Activated T-helper 1 cell treated with anti-CD3 and anti-CD28 coated beads, Interleukin-12 subunit alpha, Interleukin-12 subunit beta, Interleukin-2, Interleukin-4 antibody, amounts not matched to agents 30 ng/mL and 10 ng/mL and 1 ng/mL, durations not matched to agents 14 hours and 24 hours and 36 hours (primary cell): ENCODE measurements around the gene CDK6. TPM values are rescaled to one million over a fixed set of nuclear protein-coding genes. Genes with fewer than 3 reads are reported as not detected.

ENCODE experiments used
- DNase-seq: peaks from one replicate; pipeline ENCODE4 v3.0.0; 2021; ENCODE audit warnings: low spot score
- H3K27ac Mint-ChIP-seq: one replicate; pipeline ENCODE4 v1.8.0; 2021; ENCODE audit warnings: mild to moderate bottlenecking, mixed read lengths
- H3K27me3 Mint-ChIP-seq: one replicate; pipeline ENCODE4 v1.8.0; 2022; ENCODE audit warnings: mild to moderate bottlenecking, moderate library complexity, mixed read lengths; ENCODE audit not compliant: insufficient read depth
- H3K36me3 Mint-ChIP-seq: one replicate; pipeline ENCODE4 v1.8.0; 2021; ENCODE audit warnings: low read depth, mixed read lengths
- H3K4me1 Mint-ChIP-seq: one replicate; pipeline ENCODE4 v1.8.0; 2021; ENCODE audit warnings: low read depth, mixed read lengths
- H3K4me3 Mint-ChIP-seq: one replicate; pipeline ENCODE4 v1.8.0; 2021; ENCODE audit warnings: mild to moderate bottlenecking, moderate library complexity, mixed read lengths
- H3K9me3 Mint-ChIP-seq: one replicate; pipeline ENCODE4 v1.8.0; 2021; ENCODE audit warnings: mixed read lengths
- intact Hi-C: fragments of 100-400 bp; cut with micrococcal nuclease; formaldehyde crosslinking; loops from one replicate; pipeline ENCODE4 v1.15.1; 2024
- total RNA-seq: library from RNA; stranded (reverse); gene quantifications from 2 replicates; pipeline ENCODE4 v1.2.3, GENCODE V29; 2022

Gene CDK6
- total RNA-seq, 1 donor from 2014 or later, result 332 TPM

DNA sequence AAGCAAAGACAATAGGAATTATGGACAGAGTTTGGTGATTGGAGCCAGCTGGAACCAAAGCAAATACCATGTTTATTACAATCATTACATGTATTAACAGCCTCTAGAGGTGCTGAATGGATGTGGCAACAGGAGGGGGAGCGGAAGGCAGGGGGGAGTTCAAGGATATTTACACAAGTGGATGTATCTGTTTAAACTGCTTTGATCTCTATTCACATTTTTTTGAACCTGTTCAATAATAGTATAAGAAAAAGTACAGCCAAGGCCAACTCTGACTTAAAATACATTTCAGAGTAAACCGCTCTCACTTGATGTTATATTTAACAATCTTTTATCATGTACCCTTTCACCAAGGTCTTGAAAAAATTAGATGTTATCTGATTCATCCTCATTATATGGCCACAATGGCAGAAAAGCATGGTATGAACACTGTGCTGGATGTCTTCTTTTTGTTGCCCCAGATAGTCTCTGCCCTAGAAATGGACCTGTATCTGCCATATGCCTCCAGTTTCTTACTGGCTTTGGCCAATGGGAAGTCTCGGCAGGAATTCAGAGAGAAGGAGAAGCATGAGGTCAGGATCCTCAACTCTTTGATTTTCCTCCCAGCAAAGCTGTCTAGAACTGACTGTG is 158.0 kb downstream of the CDK6 start:
- Mint-ChIP-seq H3K36me3 (peaks cover 45% of the 10 kb centered on the region), H3K4me3 (no peak overlapping the region), H3K4me1 (peaks cover 57% of the 10 kb centered on the region), H3K27me3 (no peaks in the 10 kb centered on the region), H3K9me3 (peaks cover 6% of the 10 kb centered on the region), H3K27ac (peak overlapping the region; percentile 73)
- no peak for DNase-seq
- intact Hi-C loops, result loop anchor here (1.0 kb wide), 1 partner anchor 8 kb away; no protein-coding TSS in a partner anchor

DNA sequence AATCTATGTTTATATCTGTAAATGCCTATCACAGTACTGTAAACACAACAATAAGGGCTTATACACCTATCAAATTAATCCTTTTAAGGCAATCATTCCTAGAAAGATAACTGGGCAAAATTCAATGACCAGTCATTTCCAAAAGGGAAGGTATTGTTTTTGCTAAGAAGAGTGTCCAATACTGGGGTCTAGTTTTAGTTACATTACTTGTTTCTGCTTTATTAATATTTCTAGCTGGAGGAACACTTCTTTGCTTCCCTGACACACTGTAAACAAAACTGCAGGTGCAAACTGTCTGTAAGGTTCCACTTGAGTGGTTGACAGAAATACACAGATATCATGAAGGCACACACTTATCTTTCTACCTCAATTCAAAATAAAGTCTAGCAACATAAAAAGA is 162.0 kb downstream of the CDK6 start:
- Mint-ChIP-seq H3K4me1 (peaks cover 67% of the 10 kb centered on the region), H3K4me3 (no peak overlapping the region), H3K27ac (peak overlapping the region; percentile 45), H3K9me3 (peaks cover 8% of the 10 kb centered on the region), H3K36me3 (peaks cover 56% of the 10 kb centered on the region), H3K27me3 (no peaks in the 10 kb centered on the region)
- intact Hi-C loops, result loop anchor here (1.0 kb wide), 1 partner anchor 10 kb away; no protein-coding TSS in a partner anchor
- no peak for DNase-seq

DNA sequence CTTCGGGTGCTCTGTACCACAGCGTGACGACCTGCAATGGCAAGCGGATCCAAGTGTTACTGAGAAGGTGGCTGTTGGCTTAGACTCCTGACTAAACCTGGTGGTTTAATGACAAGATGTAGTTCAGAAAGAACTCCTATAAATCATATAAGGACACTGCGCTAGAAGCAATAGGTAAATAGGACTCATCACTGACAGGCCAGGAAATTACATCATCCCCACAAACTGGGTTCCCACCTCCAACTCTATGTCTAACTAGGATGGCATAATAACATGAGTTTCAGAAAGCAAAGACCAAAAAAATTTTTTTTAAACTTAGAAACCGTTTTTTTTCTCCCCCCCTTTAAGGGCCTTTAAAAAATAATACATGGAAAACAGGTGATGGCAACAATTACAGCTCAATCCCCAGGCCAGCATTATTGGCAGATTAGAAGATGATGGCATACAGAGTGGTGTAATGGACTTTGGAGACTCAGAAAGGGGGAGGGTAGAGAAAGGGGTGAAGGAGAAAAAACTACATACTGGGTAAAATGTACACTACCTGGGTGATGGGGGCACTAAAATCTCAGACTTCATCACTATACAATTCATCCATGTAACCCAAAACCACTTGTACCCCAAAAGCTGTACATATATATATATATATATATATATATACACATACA is 164.7 kb downstream of the CDK6 start:
- peak overlapping the region; percentile 84 for H3K27ac Mint-ChIP-seq
- DNase-seq, result no peak
- H3K36me3 Mint-ChIP-seq, result peaks cover 51% of the 10 kb centered on the region
- no peaks in the 10 kb centered on the region for H3K27me3 Mint-ChIP-seq
- peaks cover 8% of the 10 kb centered on the region for H3K9me3 Mint-ChIP-seq
- peaks cover 65% of the 10 kb centered on the region for H3K4me1 Mint-ChIP-seq
- intact Hi-C loops, result loop anchor here (1.0 kb wide), 1 partner anchor 12 kb away; no protein-coding TSS in a partner anchor
- H3K4me3 Mint-ChIP-seq, result peak overlapping the region; percentile 52

DNA sequence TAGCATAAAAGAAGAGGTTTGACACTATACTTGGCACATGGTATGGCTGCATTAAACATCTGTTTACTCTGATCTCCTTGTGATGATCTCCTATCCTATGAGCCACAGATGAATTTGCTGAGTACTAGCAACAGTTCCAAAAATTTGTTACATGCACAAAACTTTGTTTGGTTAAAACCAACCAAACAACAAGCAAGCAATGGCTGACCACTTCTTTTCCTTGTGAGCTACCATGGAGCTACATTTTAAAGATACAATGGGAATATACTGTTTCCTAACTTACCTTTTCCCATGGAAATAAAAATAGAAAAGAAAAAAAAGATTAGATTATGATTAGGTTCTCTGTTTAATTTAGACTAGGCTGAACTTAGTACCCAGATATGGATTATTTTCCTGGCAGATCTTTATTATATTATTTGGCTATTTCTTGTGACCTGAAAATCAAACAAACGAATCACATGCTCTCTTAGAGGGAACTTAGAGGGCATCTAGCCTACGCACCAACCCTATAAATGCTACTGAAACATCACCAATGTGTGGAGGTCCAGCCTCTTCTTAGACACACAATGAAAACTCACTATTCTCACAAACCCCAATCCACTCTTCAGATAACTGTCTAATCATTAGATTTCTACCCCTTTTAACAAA is 166.0 kb downstream of the CDK6 start:
- Mint-ChIP-seq H3K27ac (peak overlapping the region; percentile 84), H3K4me3 (peak overlapping the region; percentile 30), H3K4me1 (peaks cover 75% of the 10 kb centered on the region), H3K27me3 (no peaks in the 10 kb centered on the region), H3K36me3 (peaks cover 59% of the 10 kb centered on the region), H3K9me3 (peaks cover 8% of the 10 kb centered on the region)
- no peak for DNase-seq
- intact Hi-C loops, result loop anchor here (1.0 kb wide), 1 partner anchor 8 kb away; no protein-coding TSS in a partner anchor

DNA sequence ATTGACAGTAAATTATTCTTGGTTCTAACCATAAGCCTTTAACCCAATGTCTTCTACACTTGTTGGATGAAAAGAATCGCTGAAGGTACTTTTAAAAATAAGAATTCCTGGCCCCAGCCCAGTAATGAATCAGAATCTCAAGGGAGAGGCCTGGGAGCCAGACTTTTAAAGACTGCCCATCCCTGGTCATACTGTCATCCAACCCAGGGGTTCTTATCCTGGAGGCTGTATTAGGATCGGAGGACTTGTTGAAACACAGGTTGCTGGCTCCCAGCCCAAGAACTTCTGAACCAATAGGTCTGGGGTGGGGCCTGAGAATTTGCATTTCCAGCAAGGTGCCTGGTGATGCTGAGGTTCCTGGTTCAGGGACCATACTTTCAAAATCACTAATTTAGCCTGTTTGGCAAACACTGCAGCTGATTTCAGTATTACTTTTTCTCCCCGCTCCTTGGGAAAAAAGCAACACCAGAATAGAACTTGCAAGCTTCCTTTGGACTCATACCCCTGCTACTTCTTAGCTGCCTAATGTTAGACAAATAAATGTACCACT is 166.7 kb downstream of the CDK6 start:
- Mint-ChIP-seq H3K9me3 (peaks cover 8% of the 10 kb centered on the region), H3K27ac (peak overlapping the region; percentile 84), H3K4me3 (peak overlapping the region; percentile 24), H3K27me3 (no peaks in the 10 kb centered on the region), H3K4me1 (peaks cover 81% of the 10 kb centered on the region), H3K36me3 (peaks cover 64% of the 10 kb centered on the region)
- intact Hi-C loops, result loop anchor here (1.0 kb wide), 1 partner anchor 9 kb away; no protein-coding TSS in a partner anchor
- no peak for DNase-seq

DNA sequence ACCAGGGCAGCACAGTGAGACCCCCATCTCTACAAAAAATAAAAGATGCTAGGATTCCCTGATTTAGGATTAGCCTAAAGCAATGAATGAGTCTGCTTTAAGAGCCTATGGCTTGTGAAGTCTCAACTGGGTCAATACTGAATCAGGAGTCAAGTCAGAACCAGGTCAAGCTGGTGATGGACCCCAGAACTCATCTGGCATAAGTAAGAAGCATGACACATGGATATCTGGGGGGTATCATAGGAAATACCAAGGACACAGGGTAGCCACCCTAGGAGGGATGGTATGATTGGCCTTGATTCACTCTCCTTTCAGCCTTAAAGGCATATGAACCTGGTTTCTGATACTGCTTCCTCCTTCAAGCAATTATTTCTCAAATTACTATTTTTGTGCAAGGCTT is 167.8 kb downstream of the CDK6 start:
- peaks cover 63% of the 10 kb centered on the region for H3K36me3 Mint-ChIP-seq
- H3K27me3 Mint-ChIP-seq, result no peaks in the 10 kb centered on the region
- H3K4me3 Mint-ChIP-seq, result peak overlapping the region; percentile 15
- H3K4me1 Mint-ChIP-seq, result peaks cover 82% of the 10 kb centered on the region
- no peak for DNase-seq
- intact Hi-C loops, result no loop called here
- H3K9me3 Mint-ChIP-seq, result peaks cover 7% of the 10 kb centered on the region
- peak overlapping the region; percentile 76 for H3K27ac Mint-ChIP-seq

DNA sequence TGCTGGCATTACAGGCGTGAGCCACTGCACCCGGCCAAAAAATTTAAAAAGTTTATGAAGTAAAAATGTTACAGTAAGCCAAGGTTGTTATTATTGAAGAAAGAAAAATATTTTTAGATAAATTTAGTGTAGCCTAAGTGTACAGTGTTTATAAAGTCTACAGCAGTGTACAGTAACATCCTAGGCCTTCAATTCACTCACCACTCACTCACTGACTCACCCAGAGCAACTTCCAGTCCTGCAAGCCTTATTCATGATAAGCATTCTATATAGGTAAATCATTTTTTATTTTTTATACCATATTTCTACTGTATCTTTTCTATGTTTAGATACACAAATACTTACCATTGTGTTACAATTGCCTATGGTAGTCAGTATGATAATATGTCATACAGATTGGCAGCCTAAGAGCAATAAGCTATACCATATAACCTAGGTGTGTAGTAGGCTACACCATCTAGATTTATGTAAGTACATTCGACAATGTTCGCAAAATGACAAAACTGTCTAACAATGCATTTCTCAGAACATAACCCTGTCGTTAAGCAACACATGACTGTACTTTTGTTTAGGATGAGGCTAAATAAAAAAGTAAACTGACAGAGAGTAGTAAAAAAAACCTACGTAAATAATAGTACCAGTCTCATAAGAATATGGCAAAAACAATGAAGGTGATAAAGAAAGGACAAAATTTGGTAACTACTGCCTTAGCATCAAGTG is 168.4 kb downstream of the CDK6 start:
- H3K4me1 Mint-ChIP-seq, result peaks cover 76% of the 10 kb centered on the region
- no peaks in the 10 kb centered on the region for H3K27me3 Mint-ChIP-seq
- H3K27ac Mint-ChIP-seq, result peak overlapping the region; percentile 76
- H3K36me3 Mint-ChIP-seq, result peaks cover 58% of the 10 kb centered on the region
- no peak for DNase-seq
- intact Hi-C loops, result no loop called here
- peaks cover 3% of the 10 kb centered on the region for H3K9me3 Mint-ChIP-seq
- peak overlapping the region; percentile 15 for H3K4me3 Mint-ChIP-seq

DNA sequence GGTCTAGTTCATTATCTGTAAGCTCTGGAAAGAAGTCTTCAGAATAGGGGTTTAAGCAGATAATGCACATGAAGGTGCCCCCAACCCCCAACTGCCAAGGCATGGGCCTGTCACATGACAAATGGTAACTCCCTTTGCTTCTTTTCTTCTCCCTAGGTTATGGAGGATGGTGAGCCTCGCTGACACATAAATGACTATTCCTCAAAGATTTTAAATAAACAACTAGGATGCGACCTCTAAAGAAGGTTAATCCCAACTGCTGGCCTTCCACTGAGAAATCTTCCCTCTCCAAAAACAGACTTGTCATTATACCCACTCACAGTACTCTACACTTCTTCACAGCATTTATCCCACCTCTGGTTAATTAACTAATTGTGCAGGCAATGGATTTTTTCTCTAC is 170.4 kb downstream of the CDK6 start:
- Mint-ChIP-seq H3K9me3 (peaks cover 3% of the 10 kb centered on the region), H3K27me3 (no peaks in the 10 kb centered on the region), H3K36me3 (peaks cover 42% of the 10 kb centered on the region), H3K4me3 (peak overlapping the region; percentile 23), H3K4me1 (peaks cover 56% of the 10 kb centered on the region), H3K27ac (peak overlapping the region; percentile 95)
- no peak for DNase-seq
- intact Hi-C loops, result no loop called here

DNA sequence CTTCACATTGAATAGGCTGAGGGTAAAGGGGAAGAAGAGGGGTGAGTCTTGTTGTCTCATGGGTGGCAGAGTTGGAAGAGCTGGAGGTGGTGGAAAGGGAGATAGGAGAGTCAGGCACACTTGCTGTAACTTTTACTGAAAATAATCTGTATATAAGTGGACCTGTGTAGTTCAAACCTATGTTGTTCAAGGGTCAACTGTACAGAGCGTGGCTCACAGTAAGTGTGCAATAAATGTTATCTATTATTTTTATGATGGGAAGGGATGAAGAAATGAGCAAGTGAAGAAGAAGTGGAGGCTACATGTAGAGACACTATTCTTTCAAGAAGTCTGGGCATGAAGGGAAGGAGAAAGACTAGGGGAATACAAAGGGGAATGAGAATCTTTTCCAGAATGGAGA is 174.7 kb downstream of the CDK6 start:
- H3K4me3 Mint-ChIP-seq, result no peak overlapping the region
- H3K9me3 Mint-ChIP-seq, result peaks cover 3% of the 10 kb centered on the region
- peaks cover 38% of the 10 kb centered on the region for H3K36me3 Mint-ChIP-seq
- intact Hi-C loops, result no loop called here
- no peaks in the 10 kb centered on the region for H3K27me3 Mint-ChIP-seq
- peaks cover 28% of the 10 kb centered on the region for H3K4me1 Mint-ChIP-seq
- no peak for DNase-seq
- no peak overlapping the region for H3K27ac Mint-ChIP-seq

DNA sequence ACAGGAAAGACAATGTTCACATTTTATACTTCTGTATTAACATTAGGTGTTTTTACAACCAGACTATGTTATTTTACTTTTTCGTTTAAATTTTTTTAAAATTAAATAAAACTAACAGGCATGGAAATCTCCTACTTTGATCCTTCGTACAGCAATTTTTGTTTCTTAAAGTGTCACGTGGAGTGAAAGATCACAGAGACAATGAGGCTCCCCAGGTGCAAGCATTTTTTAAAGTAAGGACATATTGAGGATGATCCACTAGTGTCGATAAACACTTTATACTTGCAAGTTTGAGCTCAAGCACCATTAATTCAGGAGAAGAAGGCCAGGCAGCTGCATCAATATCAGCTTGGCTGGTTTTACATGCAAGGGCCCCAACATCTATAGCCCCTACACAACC is 177.7 kb downstream of the CDK6 start:
- peak overlapping the region; percentile 26 for H3K27ac Mint-ChIP-seq
- no peaks in the 10 kb centered on the region for H3K27me3 Mint-ChIP-seq
- intact Hi-C loops, result no loop called here
- peaks cover 34% of the 10 kb centered on the region for H3K36me3 Mint-ChIP-seq
- H3K4me1 Mint-ChIP-seq, result peaks cover 20% of the 10 kb centered on the region
- no peak overlapping the region for H3K4me3 Mint-ChIP-seq
- peaks cover 4% of the 10 kb centered on the region for H3K9me3 Mint-ChIP-seq
- DNase-seq, result no peak

DNA sequence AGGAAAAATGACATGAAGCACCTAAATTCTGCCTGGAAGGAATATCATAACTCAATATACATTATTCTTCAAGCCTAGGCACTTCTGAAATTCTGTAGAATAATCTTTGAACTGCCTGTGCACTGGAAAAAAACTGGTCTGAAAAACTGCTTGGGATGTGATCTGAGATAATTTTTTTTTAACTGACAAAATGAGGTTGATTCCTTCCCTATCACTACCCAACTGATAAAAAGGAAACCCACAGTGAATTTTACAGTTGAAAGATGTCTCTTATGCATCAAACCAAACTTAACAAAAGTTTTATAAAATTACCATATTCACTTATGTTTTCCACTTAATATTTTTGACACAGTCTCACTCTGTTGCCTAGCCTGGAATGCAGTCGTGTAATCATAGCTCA is 179.0 kb downstream of the CDK6 start:
- intact Hi-C loops, result loop anchor here (1.0 kb wide), 1 partner anchor 9 kb away; no protein-coding TSS in a partner anchor
- Mint-ChIP-seq H3K4me1 (peaks cover 29% of the 10 kb centered on the region), H3K27me3 (no peaks in the 10 kb centered on the region), H3K9me3 (peaks cover 4% of the 10 kb centered on the region), H3K36me3 (peaks cover 38% of the 10 kb centered on the region), H3K4me3 (no peak overlapping the region), H3K27ac (peak overlapping the region; percentile 9)
- DNase-seq, result no peak

DNA sequence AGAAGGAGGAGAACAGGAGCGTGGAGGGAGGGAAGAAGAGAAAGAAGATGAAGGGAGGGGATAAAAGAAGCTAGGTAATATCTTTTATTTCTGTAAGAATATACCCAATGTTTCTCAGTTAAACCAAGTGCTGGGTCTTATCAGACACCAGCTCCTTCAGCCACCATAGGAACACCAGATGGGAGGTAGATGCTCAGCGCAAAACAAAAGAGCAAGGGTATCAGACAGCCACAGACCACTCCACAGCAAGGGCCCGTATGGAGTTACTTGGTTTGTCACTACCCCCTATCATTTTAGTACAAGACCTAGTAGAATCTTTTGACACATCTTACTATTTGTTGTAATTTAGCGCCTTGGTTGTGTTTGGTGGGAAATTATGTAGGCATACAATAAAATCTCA is 180.3 kb downstream of the CDK6 start:
- H3K4me3 Mint-ChIP-seq, result no peak overlapping the region
- no peak overlapping the region for H3K27ac Mint-ChIP-seq
- no peak for DNase-seq
- intact Hi-C loops, result no loop called here
- peaks cover 4% of the 10 kb centered on the region for H3K9me3 Mint-ChIP-seq
- no peaks in the 10 kb centered on the region for H3K27me3 Mint-ChIP-seq
- peaks cover 44% of the 10 kb centered on the region for H3K36me3 Mint-ChIP-seq
- H3K4me1 Mint-ChIP-seq, result peaks cover 41% of the 10 kb centered on the region
